GM18520 (cell line): ENCODE data around the gene NME7.
A peak's percentile ranks its signal among the peaks of the same experiment; 100 is the strongest.

Source experiments
- ATAC-seq: cut with Tn5 transposase; IDR thresholded peaks from one replicate; pipeline ENCODE4 v1.9.1; 2021; ENCODE audit not compliant: unreplicated experiment

NME7 gene

DNA sequence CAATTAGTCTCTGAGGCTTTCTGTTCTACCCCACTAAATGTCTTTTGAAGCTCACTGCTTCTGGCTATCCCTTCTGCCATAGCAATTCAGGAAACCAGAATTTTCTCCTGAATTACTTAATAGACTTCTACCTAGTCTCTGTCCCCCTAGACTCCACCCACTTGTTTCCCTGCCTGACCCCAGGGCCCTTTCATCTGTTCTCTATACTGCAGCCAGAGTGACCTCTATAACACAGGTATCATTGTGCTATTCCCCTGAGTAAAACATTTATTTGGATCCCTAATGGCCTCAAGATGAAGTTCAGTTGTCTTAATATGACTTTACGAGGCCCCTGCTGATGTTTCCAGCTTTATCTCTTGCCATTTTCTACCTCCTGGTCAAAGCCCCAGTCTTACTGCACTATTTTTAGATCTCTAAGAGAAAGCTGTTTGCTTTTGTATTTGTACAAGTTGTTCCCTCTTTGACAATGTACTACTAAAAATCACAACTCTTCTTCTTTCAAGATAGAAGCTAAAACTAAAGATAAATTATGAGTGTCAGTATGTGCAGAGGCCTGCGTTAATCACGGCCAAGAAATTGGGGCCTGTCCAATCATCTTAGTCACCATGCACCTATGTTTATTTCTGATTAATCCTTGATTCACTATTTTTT, 206.6 kb downstream of the NME7 start:
- no peak for ATAC-seq

GRCh38 chr1:169156580-169156979, 211.0 kb downstream of the NME7 start:
- ATAC-seq, result no peak

DNA sequence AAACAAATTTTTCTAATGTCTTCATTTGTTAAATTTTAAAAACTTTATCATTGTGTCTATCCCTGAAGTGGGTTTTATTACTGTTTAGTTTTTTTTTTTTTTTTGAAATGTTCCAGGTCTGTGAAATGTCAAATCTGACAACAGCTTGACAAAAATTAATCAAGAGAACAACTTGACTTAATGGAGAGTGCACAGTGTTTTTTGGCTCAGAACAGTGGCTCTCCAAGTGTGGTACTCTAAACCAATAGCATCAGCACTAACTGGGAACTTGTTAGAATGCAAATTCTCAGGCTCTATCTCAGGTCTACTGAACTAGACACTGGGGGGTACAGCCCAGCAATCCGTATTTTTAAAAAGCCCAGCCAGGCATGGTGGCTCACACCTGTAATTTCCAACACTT, 211.9 kb downstream of the NME7 start:
- no peak for ATAC-seq

GRCh38 chr1:169151338-169151837, 216.2 kb downstream of the NME7 start:
- ATAC-seq, result no peak

GRCh38 chr1:169150641-169151337, 216.8 kb downstream of the NME7 start:
- ATAC-seq, result no peak

DNA sequence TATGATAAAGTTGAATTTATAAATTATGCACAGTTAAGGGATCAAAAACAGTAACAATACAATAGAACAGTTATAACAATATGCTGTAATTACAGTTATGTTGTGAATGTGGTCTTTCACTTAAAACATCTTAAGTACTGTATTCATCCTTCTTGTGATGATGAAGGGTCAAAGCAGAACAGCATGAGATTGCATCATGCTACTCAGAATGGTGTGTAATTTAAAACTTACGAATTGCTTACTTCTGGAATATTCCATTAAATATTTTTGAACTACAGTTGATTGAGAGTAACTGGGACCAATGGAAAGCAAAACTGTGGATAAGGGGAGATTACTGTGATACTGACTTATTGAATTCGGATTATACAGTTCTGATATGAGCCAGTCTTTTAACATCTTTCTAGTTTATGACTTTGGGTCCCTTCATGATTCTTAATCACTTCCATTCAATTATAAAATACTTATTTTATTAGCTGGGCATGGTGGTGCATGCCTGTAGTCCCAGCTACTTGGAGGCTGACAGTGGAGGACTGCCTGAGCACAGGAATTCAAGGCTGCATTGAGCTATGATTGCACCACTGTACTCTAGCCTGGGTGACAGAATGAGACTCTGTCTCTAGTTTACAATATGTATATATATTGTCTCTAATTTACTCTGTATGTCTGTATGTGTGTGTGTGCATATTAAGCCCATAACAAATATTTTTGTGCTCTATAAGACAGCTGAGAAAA, 217.9 kb downstream of the NME7 start:
- ATAC-seq, result no peak

GRCh38 chr1:169148472-169149252, 218.9 kb downstream of the NME7 start:
- ATAC-seq, result no peak

DNA sequence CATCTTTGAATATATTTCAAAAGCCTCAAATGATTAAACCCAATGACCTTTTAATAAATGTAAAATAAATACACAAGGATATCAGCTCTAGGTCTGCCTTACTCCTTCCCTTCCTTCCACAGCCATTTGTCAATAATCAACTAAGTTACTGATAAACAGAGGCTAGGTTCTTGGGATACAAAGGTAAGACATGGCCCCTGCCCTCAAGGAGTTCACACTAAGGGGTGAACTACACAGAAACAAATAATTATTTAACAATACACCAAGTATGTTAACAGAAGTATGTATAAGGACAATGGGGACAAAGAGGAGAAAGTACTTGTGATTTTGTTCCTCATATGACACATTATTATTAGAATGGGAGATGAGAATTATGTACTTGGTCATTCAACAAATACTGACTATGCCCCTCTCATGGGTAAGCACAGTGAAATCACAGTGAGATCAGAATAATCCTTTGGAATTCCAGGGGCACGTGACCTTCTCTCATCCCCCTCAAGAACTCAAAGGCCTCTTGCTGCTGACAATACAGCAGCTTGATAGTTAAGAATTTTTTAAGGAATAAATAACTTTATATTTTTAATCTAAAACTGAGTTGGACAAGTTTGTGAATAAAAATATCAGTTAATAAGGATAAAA, 220.9 kb downstream of the NME7 start:
- ATAC-seq, result no peak

DNA sequence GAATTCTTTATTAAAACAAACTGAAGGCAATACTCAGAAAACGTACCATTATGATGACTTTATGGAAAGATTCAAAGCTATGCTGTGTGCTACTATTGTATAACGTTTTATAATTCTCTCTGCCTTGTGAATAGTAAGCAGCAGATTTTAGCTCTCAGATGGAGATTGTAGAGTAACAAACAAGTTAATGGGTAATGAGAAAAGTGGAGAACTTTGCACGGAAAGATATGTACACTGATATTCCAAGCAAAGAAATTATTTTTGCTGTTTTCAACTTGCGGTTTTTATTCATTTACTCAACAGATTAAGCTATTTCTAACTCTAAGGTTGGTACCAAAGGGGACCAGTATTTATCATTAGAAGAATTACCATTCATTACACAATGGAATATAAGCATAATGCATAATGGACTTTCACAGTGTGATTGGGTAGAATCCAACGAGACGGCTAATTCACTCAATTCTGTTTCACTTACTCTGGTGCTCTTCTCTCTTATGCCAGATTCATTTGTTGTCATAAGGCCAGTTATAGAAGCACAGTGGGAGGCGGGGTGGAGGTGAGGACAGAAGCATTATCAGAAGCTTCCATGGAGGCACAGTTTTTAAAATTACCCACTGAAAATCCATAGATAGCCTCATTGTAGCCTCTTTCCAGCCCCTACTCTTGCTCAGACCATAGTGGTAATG, 222.5 kb downstream of the NME7 start:
- ATAC-seq, result no peak

DNA sequence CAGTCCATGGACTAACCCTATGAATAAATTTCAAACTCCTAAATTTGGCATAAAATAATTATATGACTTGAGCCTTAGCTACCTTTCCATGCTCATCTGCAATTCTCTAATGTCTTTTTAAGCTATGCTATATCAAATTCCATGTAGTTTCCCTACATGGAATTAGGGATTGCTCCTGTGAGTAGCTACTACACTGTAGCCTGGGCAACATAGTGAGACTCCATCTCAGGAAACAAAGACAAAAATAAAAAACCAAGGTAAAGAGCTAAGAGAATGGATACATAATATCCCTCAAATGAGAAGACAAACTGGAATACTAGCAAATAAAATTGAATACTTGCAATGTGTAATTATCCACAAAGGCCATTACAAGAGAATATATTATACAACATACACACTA, 223.6 kb downstream of the NME7 start:
- ATAC-seq, result no peak

- no peak for ATAC-seq
These were observed 224.3 kb downstream of the NME7 start for GRCh38 chr1:169143346-169143745.

DNA sequence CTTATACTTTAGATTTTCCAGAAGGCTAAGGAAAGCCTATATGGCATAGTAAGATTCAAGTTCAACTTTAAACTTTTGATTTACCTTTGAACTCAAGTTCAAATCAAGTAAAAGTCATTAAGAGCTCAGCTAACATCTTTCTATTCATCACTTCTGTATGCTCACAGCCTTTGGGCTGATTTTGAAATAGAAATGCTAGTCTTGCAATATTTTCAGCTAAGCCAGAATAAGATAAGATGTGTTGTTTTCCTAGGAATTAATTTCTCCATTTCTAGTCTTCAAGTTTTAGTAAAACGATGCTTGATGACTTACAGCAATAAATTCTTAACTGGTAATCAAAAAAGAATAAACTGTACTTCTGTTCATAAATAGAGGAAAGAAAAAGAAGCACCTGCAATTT, 225.5 kb downstream of the NME7 start:
- no peak for ATAC-seq

- ATAC-seq, result no peak
These were observed 226.2 kb downstream of the NME7 start for GRCh38 chr1:169141356-169141755.

DNA sequence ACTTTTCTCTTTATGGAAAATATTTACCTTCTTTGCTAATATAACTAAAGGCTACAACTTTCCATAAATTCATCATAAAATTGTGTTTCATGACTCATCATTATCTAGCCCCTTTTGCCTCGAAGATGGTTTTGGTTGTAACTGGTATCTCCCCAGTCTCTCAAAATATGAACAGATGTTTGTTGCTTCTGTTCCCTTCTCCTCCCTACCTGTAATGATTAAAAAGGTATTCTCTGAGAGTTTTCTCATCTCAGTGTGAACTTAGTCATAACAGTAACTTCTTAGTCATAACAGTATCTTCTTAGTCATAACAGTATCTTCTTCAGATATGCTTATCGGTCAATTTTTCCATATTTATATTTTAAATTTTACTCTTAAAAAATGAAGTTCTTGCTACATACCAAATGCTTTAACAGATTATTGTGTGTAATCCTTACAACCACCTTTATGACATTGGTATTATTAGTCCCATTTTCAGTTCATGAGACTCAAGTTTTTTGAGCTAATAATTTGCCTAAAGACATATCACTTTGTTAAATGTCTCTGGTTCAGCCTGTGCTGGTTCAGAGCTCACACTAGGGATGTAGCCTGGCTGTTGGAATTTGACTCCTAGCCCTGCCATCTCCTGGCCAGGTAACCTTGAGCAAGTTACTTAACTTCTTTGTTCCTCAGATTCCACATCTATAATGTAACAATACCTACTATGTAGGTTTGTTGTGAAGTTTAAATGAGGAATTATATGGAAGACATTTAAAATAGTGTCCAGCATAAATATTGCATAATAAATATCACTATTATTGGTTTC, 228.5 kb downstream of the NME7 start:
- peak; percentile 92 for ATAC-seq

DNA sequence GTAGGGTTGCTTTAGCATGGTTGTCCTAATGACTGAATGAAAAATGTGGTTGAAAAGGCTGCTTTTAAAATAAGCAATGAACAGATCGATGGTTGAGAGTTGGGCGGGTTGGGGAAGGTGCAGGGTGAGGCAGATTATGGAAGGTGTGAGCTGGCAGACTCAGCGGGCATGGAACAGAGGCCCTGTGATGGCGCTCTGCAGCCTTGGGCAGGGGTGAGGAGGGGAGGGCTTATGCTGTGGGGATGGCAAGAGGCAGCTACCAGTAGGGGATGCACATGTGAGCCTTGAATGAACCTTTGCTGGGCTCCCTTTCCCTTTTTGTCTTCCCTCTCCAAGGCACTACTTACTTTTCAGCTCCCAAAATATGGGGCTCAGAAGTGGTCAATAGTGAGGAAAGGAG, 230.2 kb downstream of the NME7 start:
- ATAC-seq, result no peak

- ATAC-seq, result no peak
These were observed 233.6 kb downstream of the NME7 start for GRCh38 chr1:169133801-169134502.

GRCh38 chr1:169133228-169133576, 234.4 kb downstream of the NME7 start:
- ATAC-seq, result no peak

GRCh38 chr1:169132512-169133227, 234.9 kb downstream of the NME7 start:
- ATAC-seq, result no peak
